Stimulated activated CD4-positive, alpha-beta T cell treated with anti-CD3 and anti-CD28 coated beads, Interleukin-1b, Interleukin-23, amount 100 ng/mL, for 24 hours (primary cell): Measurements from ENCODE around the gene ZNF672.
A peak's percentile ranks its signal among the peaks of the same experiment; 100 is the strongest.
"Not testable (repeated sequence)": the region's sequence is repeated elsewhere in the genome, so short reads cannot be mapped to it uniquely, and the experiment has no call there.

ENCODE experiments used
- DNase-seq, 4 experiments: peaks; one replicate each; pipeline ENCODE4 v3.0.0-alpha.2; 2020; ENCODE audit warnings: low read depth in 4 of 4, low spot score in 1 of 4

The ZNF672 gene

GRCh38 chr1:248852481-248853405 is 14.7 kb downstream of the ZNF672 start:
- no peak for DNase-seq

GRCh38 chr1:248853663-248854375 is 15.8 kb downstream of the ZNF672 start:
- no peak for DNase-seq

- no peak for DNase-seq
Observed at GRCh38 chr1:248855580-248855979, 17.6 kb downstream of the ZNF672 start.

- no peak for DNase-seq
Observed at GRCh38 chr1:248856176-248856575, 18.2 kb downstream of the ZNF672 start.

DNA sequence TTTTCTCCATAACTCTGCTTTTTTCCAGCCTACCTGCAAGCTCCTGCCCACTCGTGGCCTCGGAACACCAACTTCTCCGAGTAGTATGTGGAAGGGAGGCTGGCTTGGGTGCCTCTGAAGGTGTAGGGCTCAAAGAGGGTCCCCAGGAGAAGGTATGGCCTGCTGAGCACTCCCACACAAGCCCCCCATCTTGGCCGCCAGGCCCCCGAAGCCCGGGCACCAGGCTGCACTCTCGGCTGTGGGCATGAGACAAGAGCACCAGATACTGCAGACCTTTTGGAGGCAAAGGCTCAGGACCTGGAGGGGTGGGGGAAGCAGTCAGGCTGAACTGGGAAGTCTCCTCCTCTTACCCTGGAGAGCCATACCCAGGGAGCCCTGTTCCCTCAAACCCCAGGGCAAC is 19.2 kb downstream of the ZNF672 start:
- no peak for DNase-seq

DNA sequence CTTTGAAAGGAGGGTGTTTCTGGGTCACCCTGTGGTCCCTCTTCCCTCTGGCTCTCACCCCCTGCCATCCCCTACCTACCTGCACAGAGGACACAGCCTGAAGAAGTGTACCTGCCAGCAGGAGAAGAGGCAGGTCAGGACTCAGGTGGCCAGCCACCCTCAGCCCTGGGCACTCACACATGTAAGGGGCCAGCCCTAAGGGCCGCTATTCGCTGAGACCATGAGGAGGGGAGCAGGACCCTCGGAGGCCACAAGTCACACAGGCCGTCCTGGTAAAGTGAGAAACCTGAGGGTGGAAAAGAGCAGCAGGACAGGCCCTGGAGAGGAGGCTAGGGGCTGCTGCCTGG is 19.7 kb downstream of the ZNF672 start:
- DNase-seq = no peak

- DNase-seq = peak in 1 of 4 experiments; percentile 28
Observed at GRCh38 chr1:248858096-248858890, 20.3 kb downstream of the ZNF672 start.

- peak; percentile 89 to 96 (median 92) for DNase-seq
Observed at GRCh38 chr1:248858891-248859889, 21.2 kb downstream of the ZNF672 start, which contains the start of gene ZNF692. Gene ZNF692 (minus strand): TSS chr1:248859085. CDS start chr1:248858309, 776 bp downstream.

DNA sequence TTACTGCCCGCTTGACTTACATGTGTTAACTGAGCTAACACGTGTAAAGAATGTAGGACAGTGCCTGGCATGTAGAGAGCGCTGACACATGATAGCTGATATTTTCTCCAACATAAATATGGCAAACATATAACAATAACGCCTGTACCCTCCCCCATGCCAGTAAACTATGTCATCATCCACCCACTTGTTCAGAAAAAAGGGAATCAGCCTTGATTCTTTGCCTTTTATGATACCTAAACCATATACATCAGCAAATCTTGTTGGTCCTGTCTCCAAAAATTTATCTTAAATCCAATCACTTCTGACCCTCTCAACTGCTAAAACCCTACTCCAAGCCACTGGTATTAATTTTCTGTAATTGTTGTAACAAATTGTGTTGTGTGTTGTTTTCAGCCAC is 22.0 kb downstream of the ZNF672 start:
- no peak for DNase-seq

GRCh38 chr1:248861616-248862015 is 23.6 kb downstream of the ZNF672 start:
- no peak for DNase-seq

DNA sequence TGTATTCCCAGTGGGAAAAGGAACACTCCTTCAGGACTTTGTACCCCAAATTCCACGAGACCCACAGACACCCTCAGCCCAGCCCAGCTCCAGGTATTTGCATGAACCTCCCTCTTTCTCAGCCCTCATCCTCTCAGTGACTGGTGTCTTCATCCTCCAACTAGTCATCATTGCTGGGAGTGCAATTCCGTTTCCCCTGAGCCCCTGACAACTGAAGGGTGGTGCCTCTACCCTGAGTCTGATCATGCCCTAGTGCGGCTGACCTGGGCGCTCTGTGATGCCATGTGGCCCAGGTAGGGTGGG is 24.6 kb downstream of the ZNF672 start:
- DNase-seq = no peak

DNA sequence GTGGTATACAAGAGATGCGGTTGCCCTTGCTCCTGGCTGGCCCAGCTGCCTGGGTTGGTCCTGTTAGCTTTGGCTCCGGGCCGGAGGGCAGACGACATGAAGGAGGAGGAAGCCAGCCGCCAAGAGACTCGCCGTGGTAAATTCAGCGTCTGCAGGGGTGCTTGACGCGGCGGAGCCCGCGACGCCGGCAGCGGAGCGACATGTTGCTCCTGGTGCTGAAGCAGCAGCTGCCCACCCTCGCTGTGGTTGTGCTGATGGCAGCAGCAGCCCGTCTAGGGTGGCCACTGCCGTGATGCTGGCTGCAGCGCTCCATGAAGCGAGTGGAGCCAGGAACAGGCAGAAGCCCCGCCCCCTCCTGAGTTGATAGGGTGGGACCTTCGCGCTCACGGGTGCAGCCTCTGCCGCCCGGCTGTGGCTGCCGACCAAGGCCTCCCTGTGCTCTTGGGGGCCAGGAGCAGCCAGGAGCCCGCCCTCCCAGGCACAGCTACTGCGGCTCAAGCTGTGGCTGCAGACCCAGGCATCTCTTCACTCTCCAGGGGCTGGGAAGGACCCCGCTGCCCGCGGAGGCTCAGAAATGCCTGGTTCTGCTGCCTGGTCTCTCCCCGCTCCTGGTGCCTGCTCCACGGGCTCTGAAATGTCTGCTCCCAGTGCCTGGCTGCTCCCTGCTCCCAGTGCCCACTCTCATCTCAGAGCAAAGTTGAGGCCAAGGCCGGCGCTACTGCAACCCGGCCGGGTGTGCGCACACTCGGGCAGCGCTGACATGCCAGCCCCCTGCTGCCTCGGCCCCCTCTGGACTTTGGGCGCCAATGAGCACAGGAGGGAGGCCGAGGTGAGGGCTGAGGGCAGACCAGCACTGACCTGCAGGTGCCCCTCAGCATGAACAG is 25.2 kb downstream of the ZNF672 start:
- DNase-seq = peak; percentile 64 to 83 (median 74)

DNA sequence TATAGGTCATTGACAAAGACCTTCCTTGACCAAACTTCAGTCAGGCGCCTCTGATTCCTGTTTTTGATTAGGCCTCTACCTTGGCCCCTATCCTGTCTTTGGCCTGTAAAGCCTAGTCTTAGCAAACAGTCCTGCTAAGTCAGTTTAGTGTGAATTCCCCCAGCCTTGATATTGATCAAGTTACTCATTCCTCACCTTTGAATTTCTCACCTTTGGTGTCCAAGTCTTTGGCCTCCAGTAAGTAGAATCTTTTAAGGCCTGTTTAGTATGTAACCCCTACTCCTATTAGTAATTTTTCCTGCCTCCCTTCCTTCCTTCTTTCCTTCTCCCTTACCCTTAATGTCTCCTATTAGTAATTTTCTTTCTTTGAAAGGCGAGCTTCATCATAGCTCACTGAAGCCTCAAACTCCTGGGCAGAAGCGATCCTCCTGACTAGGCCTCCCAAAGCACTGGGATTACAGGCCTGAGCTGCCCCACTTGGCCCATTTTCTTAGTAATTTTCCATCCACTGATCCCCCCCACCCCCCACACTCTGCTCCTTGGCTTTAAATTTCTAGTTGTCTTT is 33.9 kb downstream of the ZNF672 start:
- DNase-seq = no peak

- peak in 2 of 4 experiments; percentile 31 to 45 for DNase-seq
Observed at GRCh38 chr1:248872752-248873408, 34.9 kb downstream of the ZNF672 start.

DNA sequence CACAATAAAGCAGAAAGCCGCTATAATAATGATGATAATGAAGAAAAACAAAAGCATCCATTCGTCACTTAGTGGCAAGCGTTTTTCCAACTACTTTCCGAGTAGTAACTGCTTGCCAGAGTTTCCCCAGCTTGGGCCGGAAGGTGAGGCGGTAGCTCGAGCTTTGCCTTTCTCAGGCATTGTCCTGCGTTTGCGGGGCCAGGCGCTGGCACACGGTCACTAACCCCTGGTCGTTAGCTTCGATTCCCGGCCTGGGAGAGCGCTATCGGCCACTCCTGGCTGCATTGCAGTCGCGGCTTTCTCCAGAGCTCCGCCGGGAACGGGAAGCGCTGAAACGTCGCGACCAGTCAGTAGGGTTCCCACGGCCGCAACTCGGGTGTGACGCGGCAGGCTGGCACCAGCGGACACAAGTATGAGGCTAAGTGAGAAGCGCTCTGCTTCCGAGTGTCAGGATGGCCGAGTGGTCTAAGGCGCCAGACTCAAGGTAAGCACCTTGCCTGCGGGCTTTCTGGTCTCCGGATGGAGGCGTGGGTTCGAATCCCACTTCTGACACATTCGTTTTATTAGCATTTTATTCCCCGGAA is 35.5 kb downstream of the ZNF672 start:
- peak; percentile 90 to 99 (median 92) for DNase-seq

- DNase-seq = peak; percentile 54 to 78 (median 72)
Observed at GRCh38 chr1:248873993-248874533, 36.0 kb downstream of the ZNF672 start.

- no peak for DNase-seq
Observed at GRCh38 chr1:248881261-248881660, 43.2 kb downstream of the ZNF672 start.

DNA sequence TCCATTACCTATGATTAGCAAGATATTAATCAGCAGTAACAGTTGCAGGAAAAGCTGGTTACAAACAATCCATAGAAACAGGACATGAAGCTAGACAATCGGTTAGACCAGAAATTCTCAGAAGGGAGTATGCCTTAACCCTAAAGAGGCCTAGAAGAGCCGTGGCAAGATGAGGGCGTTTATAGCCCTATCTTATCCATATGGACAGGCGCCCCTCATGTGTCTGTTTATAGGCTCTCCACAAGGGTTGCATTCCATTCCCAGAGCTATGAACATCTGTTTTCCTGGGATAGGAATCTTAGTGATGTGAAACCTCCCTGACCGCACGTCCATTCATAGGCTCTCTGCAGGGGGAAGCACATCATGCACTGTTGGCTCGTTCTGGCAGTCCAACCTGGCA is 44.4 kb downstream of the ZNF672 start:
- DNase-seq = not testable (repeated sequence)
